Progenitor cell of endocrine pancreas (in vitro differentiated cells): ENCODE measurements around the gene AIG1. TPM values are rescaled to one million over a fixed set of nuclear protein-coding genes. Genes with fewer than 3 reads are reported as not detected.
"Not testable (repeated sequence)": the region's sequence is repeated elsewhere in the genome, so short reads cannot be mapped to it uniquely, and the experiment has no call there.

Experiments used
- DNase-seq: peaks from one replicate; pipeline ENCODE4 v3.0.0; 2021; ENCODE audit warnings: low spot score; ENCODE audit not compliant: unreplicated experiment
- H3K27ac Mint-ChIP-seq: 2 replicates; pipeline ENCODE4 v1.8.0; 2021; ENCODE audit warnings: mild to moderate bottlenecking, moderate library complexity, mixed read lengths
- H3K27me3 Mint-ChIP-seq: 2 replicates; pipeline ENCODE4 v1.8.0; 2021; ENCODE audit warnings: mixed read lengths
- H3K36me3 Mint-ChIP-seq: 2 replicates; pipeline ENCODE4 v1.8.0; 2022; ENCODE audit warnings: mixed read lengths; ENCODE audit not compliant: insufficient read depth
- H3K4me1 Mint-ChIP-seq: 2 replicates; pipeline ENCODE4 v1.8.0; 2021; ENCODE audit warnings: low read depth, mixed read lengths
- H3K4me3 Mint-ChIP-seq: 2 replicates; pipeline ENCODE4 v1.8.0; 2021; ENCODE audit warnings: low read depth, mild to moderate bottlenecking, moderate library complexity, mixed read lengths
- H3K9me3 Mint-ChIP-seq: 2 replicates; pipeline ENCODE4 v1.8.0; 2021; ENCODE audit warnings: low read depth, mixed read lengths
- CTCF ChIP-seq: fragments of 200-600 bp; sonication (generic); IDR thresholded peaks from one replicate; pipeline ENCODE4 v1.5.0; 2021; ENCODE audit warnings: antibody characterized with exemption, mild to moderate bottlenecking; ENCODE audit not compliant: unreplicated experiment
- total RNA-seq: library from RNA; stranded (reverse); gene quantifications from 2 replicates; pipeline ENCODE4 v1.2.1, GENCODE V29; 2021

The AIG1 gene
- total RNA-seq, 1 donor from 2014 or later: 40.0 TPM

GRCh38 chr6:143079325-143079640 lies 18.6 kb downstream of the AIG1 start:
- H3K4me1 Mint-ChIP-seq: no peaks in the 10 kb centered on the region
- peaks cover 14% of the 10 kb centered on the region for H3K36me3 Mint-ChIP-seq
- H3K9me3 Mint-ChIP-seq: peaks cover 11% of the 10 kb centered on the region
- no peak for TF ChIP-seq CTCF
- no peak overlapping the region for H3K27ac Mint-ChIP-seq
- no peak overlapping the region for H3K4me3 Mint-ChIP-seq
- no peak for DNase-seq
- H3K27me3 Mint-ChIP-seq: no peaks in the 10 kb centered on the region

GRCh38 chr6:143082274-143082673 lies 21.6 kb downstream of the AIG1 start:
- H3K4me1 Mint-ChIP-seq, H3K27me3 Mint-ChIP-seq, DNase-seq, H3K9me3 Mint-ChIP-seq, H3K27ac Mint-ChIP-seq, H3K4me3 Mint-ChIP-seq: not testable (repeated sequence)
- peaks cover 11% of the 10 kb centered on the region for H3K36me3 Mint-ChIP-seq

GRCh38 chr6:143084019-143084418 lies 23.3 kb downstream of the AIG1 start:
- not testable (repeated sequence) for H3K4me3 Mint-ChIP-seq, H3K9me3 Mint-ChIP-seq, H3K27ac Mint-ChIP-seq, H3K4me1 Mint-ChIP-seq, DNase-seq, H3K27me3 Mint-ChIP-seq
- H3K36me3 Mint-ChIP-seq: peaks cover 12% of the 10 kb centered on the region

- DNase-seq, H3K4me1 Mint-ChIP-seq, H3K9me3 Mint-ChIP-seq, H3K27me3 Mint-ChIP-seq, H3K36me3 Mint-ChIP-seq, H3K4me3 Mint-ChIP-seq, H3K27ac Mint-ChIP-seq: not testable (repeated sequence)
These were observed 26.6 kb downstream of the AIG1 start for GRCh38 chr6:143087335-143087734.

GRCh38 chr6:143087856-143088255 lies 27.2 kb downstream of the AIG1 start:
- Mint-ChIP-seq H3K4me3 (no peak overlapping the region), H3K27ac (no peak overlapping the region), H3K27me3 (no peaks in the 10 kb centered on the region), H3K9me3 (no peaks in the 10 kb centered on the region), H3K36me3 (peaks cover 6% of the 10 kb centered on the region), H3K4me1 (peaks cover 5% of the 10 kb centered on the region)
- no peak for DNase-seq
- TF ChIP-seq CTCF: no peak

- no peaks in the 10 kb centered on the region for H3K9me3 Mint-ChIP-seq
- peaks cover 8% of the 10 kb centered on the region for H3K36me3 Mint-ChIP-seq
- peaks cover 5% of the 10 kb centered on the region for H3K4me1 Mint-ChIP-seq
- no peaks in the 10 kb centered on the region for H3K27me3 Mint-ChIP-seq
- no peak for DNase-seq
- H3K27ac Mint-ChIP-seq: no peak overlapping the region
- no peak overlapping the region for H3K4me3 Mint-ChIP-seq
- TF ChIP-seq CTCF: no peak
These were observed 29.8 kb downstream of the AIG1 start for GRCh38 chr6:143090314-143091044.

GRCh38 chr6:143092768-143093167 lies 32.1 kb downstream of the AIG1 start:
- no peak for DNase-seq
- Mint-ChIP-seq H3K9me3 (no peaks in the 10 kb centered on the region), H3K27ac (no peak overlapping the region), H3K36me3 (peaks cover 2% of the 10 kb centered on the region), H3K27me3 (no peaks in the 10 kb centered on the region), H3K4me1 (peaks cover 3% of the 10 kb centered on the region), H3K4me3 (no peak overlapping the region)
- TF ChIP-seq CTCF: no peak
